Lung microvascular endothelial cell (primary cell): ENCODE data around the gene ZNF358. TPM values are rescaled to one million over a fixed set of nuclear protein-coding genes. Genes with fewer than 3 reads are reported as not detected.

ENCODE experiments used
- DNase-seq, 2 donors: peaks; one replicate each; pipeline versions ENCODE4 v3.0.0 to v3.0.0-alpha.2; 2010; ENCODE audit warnings: low read depth in 2 of 2
- total RNA-seq: library from RNA; depleted of rRNA; stranded (reverse); fragments of >200 nt; gene quantifications from 2 replicates; pipeline ENCODE4 v1.2.1, GENCODE V29; 2014

The ZNF358 gene
- total RNA-seq, 1 donor from 2014 or later = 12.9 TPM

DNA sequence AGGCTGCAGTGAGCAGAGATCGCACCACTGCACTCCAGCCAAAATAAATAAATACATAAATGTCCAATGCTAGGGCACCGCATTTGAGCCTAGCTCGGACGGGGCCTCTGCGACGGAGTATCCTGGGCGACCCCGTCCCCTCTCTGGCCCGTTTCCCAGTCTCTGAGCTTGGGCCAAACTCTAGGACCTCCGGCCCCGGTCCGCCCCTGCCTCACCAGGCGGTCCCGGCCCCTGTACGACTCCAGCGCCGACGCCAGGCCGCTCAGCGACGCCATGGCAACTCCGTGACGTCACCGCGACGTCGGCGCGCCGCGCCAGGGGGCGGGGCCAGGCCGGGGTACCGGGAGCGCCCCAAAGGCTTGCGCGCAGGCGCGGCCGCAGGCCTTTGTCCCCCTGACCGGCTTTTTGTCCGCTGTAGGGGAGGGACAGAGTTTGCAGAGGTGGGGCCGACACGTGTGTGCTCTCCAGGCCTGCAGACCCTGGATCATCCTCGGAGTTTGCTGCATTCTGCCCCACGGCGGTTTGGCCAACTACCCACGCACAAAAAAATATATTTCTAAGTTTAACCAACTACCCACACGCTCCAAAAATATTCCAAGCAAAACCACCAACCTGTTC lies 27.1 kb upstream of the ZNF358 start, which contains the start of gene PEX11G:
PEX11G (minus strand) TSS at position 300 of the 618 bp plus-strand sequence; CDS start at position 275, 25 bp downstream.
- peak; percentile 88 to 93 for DNase-seq

GRCh38 chr19:7489609-7490044 lies 26.3 kb upstream of the ZNF358 start:
- no peak for DNase-seq

DNA sequence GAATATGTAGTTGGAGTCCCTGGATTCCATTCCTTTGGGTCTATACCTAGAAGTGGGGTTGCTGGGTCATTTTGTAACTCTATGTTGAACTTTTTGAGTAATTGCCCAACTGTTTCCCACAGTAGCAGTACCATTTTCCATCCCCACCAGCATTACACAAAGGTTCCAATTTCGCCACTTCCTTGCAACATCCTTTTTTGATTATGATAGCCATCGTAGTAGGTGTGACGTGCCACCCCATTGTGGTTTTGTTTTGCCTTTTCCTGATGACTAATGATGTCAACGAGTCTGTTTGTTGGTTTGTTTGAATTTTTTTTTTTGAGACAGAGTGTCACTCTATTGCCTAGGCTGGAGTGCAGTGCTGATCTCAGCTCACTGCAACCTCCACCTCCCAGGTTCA lies 23.8 kb upstream of the ZNF358 start:
- peak; percentile 83 to 94 for DNase-seq

DNA sequence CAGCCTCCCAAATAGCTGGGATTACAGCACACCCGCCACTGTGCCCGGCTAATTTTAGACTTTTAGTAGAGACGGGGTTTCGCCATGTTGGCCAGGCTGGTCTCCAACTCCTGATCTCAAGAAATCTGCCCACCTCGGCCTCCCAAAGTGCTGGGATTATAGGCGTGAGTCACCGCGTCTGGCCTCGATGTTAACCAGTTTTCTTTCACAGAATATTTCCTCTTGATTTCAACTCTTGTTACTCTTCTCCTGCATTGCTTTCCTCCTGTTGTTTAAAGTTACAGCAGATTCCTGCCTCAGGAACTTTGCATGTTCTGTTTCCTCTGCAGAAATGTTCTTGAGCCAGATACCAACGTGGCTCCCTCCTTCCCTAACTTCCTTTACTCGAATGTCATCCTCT lies 23.3 kb upstream of the ZNF358 start:
- peak in 1 of 2 donors; percentile 38 for DNase-seq

DNA sequence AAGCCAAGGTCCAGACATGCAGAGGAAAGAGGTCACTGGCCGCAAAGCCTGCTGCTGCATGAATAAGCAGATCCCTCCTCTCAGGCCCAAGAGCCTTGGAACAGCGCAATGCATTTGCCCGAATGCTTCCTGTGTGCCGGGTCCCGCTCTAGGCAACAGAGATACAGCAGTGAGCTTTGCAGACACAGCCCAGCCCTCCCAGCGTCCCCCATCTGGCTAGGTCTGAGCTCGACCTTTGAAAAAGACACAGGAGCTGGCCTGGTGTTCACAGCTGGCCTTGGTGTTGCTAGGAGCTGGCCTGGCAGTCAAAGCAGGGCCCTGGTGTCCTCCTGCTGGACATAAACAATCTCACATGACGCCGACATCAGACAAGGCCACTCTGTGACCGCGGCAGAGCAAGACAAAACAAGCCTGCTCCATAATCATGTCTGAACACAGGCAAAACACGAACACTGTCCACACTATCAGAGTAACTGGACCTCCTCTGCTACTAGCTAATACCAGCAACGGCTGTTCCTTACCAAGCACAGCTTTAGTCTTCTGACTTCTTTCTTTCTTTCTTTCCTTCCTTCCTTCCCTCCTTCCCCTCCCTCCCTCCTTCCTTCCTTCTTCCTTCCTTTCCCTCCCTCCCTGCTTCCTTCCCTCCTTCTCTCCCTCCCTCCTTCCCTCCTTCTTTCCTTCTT lies 21.3 kb upstream of the ZNF358 start:
- peak in 1 of 2 donors; percentile 58 for DNase-seq

- peak in 1 of 2 donors; percentile 27 for DNase-seq
Observed at GRCh38 chr19:7497292-7497691, 18.6 kb upstream of the ZNF358 start.

DNA sequence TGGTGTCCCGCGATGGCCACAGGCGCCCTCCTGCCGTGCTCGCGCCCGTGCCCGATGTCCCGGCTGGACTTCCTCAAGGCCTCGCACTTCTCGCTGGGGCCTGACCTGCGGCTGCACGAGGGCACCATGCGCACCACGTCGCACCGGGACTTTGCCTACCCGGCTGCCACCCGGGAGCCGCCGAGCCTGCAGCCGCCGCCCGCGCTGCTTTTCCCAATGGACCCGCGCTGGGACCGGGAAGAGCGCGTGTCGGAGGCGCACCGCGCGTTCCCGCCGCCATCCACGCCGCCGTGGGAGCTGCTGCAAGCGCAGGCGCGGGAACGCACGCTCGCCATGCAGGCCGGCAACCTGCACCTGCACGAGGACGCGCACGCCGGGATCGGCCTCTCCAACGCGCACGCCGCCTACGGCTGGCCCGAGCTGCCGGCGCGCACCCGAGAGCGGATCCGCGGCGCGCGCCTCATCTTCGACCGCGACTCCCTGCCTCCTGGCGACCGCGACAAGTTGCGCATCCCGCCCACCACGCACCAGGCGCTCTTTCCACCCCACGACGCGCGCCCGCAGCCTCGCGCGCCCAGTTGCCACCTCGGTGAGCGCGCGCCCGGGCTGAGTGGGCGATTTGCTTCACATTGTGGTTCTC lies 15.0 kb upstream of the ZNF358 start:
- peak; percentile 51 to 87 for DNase-seq

- no peak for DNase-seq
Observed at GRCh38 chr19:7502552-7502951, 13.4 kb upstream of the ZNF358 start.

DNA sequence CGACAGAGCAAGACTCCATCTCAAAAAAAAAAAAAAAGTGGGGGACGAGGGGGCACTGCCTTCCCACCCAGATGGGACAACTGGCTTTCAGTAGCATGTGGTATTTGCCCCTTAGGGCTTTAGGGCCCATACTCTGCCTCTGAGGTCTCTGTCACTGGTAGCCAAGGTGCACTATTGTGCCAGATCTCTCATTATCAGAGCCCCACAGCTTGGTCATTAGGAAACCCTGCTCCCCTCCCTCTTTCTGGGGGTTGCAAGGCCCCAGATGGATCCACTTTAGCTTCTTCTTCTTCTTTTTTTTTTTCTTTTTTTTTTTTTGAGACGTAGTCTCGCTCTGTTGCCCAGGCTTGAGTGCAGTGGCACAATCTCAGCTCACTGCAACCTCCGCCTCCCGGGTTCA lies 11.2 kb upstream of the ZNF358 start:
- DNase-seq = no peak

DNA sequence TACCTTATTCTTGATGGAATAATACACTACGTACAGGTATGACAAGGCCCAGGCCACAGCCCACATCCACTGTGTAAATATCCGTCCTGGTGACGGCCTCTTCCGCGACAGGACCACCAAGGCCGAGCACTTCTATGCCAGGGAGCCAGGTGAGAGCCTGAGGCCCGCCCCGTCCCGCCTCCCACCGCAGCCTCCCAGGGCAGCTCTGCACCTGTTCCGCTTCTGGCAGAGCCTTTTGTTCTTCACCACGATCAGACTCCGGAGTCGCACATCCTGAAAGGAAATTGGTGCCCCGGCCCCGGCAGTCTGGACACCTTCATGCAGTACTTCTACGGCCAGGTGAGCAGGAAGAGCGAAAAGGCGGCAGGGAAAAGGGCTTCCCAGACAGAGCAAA lies 10.6 kb upstream of the ZNF358 start:
- no peak for DNase-seq

DNA sequence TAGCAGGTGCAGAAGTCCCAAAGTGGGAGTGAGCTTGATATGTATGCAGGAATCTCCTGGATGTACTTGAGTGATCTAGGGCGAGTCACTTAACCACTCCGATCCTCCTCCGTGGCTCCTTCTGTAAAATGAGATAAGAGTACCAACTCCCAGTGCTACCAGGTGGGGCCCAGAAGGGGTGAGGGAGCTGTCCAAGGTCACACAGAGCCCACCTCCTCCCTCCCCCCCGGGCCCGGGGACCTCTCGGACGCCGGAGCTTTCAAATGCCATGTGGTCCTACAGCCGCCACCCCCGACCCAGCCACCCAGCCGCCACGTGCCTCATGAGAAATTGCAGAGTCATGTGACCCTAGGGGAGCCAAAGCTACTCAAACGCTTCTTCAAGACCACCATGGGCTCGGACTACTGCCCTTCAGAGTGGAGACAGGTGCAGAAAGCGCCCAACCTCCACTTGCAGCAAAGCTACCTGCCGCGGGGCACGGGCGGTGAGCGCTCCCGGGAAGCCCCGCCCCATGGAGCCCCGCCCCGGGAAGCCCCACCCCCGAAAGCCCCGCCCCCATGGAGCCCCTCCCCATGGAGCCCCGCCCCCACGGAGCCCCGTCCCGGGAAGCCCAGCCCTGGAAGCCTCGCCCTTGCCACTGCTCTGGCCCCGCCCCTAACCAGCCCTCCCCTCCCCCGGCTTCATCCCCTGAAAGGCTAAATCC lies 10.1 kb upstream of the ZNF358 start:
- no peak for DNase-seq

DNA sequence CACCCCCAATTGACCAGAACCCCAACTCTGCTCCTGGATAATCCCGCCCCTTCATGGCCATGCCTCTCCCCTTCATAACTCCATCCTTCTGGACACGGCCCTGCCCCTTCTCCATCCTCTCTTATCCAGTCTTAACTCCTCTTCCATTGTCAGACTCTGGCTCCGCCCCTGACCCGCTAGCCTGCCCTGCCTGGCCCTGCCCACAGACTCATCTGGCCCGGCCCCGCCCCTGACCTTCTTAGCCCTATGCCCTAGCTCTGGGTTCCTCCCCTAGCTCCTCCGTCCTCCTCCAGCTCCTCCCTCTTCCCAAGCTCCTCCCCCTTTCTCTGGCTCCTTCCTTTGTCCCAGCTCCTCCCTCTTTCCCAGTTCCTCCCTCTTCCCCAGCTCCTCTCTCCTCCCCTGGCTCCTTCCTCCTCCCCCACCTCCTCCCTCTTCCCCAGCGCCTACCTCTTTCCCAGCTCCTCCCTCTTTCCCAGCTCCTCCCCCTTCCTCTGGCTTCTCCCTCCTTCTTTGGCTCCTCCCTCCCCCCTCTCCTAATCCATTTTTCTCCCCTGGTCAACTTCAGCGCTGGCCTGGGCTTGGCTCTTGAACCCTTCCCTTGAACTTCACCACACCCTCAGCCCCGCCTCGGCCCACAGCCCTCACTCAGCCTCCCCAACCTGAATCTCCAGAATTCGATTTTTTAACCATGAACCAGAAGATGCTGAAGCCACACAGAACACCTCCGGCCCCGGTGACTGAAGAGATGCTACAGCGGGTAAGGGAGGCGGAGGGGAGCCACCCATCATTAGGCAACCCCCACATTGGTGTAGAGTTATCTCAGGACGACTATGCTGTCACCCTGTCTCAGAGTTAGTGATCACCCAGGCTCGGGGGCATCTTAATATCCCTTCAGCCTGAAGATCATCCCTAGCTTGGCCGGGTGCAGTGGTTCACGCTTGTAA lies 9.2 kb upstream of the ZNF358 start:
- peak; percentile 18 to 95 for DNase-seq

DNA sequence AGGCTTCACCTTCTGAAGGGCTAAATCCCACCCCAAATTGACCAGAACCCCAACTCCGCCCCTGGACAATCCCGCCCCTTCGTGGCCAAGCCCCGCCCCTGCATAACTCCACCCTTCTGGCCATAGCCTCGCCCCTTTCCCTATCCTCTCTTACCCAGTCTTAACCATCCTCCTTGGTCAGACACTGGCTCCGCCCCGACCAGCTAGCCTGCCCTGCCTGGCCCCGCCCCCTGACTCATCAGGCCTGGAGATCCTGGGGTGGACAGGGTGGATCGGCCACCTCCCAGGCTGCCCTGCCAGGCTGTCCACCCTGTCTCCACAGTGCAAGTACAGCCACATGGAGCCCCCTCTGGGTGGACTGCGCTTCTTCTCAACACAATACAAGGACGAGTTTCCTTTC lies 8.0 kb upstream of the ZNF358 start:
- DNase-seq = peak; percentile 42 to 93

GRCh38 chr19:7509625-7510024 lies 6.3 kb upstream of the ZNF358 start:
- no peak for DNase-seq

DNA sequence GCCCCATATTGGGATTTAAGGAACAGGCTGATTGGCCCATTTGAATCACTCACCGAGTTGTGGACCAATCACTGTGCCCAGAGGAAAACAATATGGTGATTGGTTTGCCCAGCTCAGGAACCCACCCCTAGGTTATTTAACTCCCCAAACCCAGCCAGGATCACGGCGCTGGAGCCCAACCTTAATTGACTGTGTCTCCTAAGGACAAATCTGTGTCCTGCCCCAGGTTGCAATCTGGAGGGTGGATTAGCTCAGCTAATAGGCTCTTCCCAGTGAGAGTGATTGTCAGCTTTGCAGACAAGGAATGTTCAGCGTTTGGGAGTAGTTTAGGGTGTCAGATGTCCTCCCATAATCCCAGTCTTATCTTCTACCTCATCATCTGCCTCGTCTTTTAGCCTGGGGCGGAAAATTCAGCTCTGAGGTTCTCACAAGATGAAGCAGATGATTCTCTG lies 3.5 kb upstream of the ZNF358 start:
- peak in 1 of 2 donors; percentile 22 for DNase-seq

GRCh38 chr19:7513809-7514642 lies 1.9 kb upstream of the ZNF358 start:
- DNase-seq = no peak

DNA sequence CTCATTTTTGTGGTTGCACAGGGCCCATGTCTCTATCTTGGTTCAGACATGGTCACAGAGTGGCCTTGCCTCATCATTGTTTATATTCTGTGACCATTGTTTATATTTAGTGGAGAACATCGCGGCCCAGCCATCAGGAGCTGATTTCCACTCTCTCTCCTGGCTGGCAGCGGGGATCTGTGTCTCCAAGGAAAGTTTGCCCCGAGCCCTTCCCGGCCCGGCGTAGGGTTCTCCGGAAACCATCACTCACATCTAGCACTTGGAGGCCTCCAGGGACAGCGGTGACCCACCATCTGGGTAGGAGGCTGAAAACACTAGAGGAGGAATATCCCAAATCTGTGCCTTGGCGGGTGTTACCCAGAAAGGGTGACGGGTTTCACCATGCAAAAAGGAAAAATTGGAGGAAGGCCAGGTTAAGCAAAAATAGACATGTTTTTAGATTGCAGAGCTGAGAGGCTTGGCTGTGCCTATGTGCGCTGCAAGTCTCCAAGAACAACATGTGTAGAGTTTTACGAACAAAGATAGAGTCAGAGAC lies 726 bp upstream of the ZNF358 start:
- no peak for DNase-seq

DNA sequence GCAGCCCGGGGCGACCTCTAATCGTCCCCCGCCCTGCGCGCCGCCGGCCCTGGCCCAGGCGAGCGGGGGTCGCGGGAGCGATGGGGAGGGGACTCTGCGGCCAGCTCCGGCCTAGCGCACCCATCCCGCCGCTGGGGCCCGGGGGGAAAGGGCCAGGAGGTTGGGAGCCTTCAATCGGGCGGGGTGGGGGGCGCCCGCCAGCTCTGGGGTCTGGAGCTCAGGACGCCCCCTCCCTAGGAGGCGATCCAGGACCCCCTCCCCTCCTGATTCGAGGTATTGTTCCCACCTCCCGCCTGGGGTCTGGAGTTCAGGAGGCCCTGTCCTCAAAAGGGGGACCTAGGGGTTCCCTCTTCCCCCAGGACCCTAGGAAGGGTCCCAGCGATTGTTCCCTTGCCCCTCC lies 430 bp downstream of the ZNF358 start:
- no peak for DNase-seq

DNA sequence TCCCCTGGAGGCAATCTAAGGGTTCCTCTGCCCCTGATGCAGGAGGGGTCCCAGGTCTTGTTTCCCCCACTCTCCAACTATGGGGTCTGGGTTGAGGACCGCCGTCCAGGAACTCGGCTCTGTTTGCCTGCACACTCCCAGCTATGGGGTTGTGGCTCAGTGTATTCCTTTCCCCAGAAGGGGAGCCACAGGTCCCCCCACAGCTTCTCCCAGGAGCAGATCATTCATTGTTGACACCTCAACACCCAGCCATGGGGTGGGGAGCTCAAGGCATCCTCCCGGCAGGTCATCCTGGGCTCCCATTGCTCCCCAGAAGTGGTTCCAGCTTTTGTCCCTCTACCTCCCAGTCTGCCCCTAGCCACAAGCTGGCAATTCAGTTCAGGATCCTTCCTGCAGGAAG lies 975 bp downstream of the ZNF358 start:
- no peak for DNase-seq
